Measurements from ENCODE around the gene ASZ1.
"Not testable (repeated sequence)": the region's sequence is repeated elsewhere in the genome, so short reads cannot be mapped to it uniquely, and the experiment has no call there.

ASZ1 gene

GRCh38 chr7:117468174-117468573 is 40.9 kb upstream of the ASZ1 start:
- Histone ChIP-seq H3K4me1 (ENCODE audit: control insufficient read depth, insufficient read depth, low read length) (no peaks in the 10 kb centered on the region), H3K27ac (ENCODE audit: extremely low read depth, low read depth, low read length) (no peak overlapping the region), H3K9me3 (ENCODE audit: control insufficient read depth, insufficient read depth, low read depth, low read length) (no peaks in the 10 kb centered on the region), H3K4me3 (ENCODE audit: low read depth, low read length) (no peak overlapping the region), H3K36me3 (ENCODE audit: control insufficient read depth in 2 of 2, insufficient read depth in 1 of 2, low read length in 2 of 2) (no peaks in the 10 kb centered on the region)
- TF ChIP-seq ZNF354C (tag by site-specific recombination; IDR thresholded peaks at IDR 0.05; ENCODE audit: borderline replicate concordance, low read depth) (no peak), TCF7L2 (IDR thresholded peaks at IDR 0.05; ENCODE audit: borderline replicate concordance, low read depth, low read length) (no peak)
- ChIA-PET POLR2A (no interaction called here), CTCF (interaction anchor here (0.6 to 0.7 kb wide), 2 partner anchors 9 to 268 kb away, joined by 4 to 6 read pairs; no protein-coding TSS in a partner anchor)

GRCh38 chr7:117460815-117461214 is 33.5 kb upstream of the ASZ1 start:
- H3K9me3 ChIP-seq (ENCODE audit: control insufficient read depth, insufficient read depth, low read depth, low read length); H3K36me3 ChIP-seq (ENCODE audit: control insufficient read depth in 2 of 2, insufficient read depth in 1 of 2, low read length in 2 of 2); H3K27ac ChIP-seq (ENCODE audit: extremely low read depth, low read depth, low read length); H3K4me3 ChIP-seq (ENCODE audit: low read depth, low read length); POLR2A ChIA-PET; H3K4me1 ChIP-seq (ENCODE audit: control insufficient read depth, insufficient read depth, low read length): not testable (repeated sequence)
- TF ChIP-seq ZNF146 (tag by site-specific recombination; IDR thresholded peaks at IDR 0.05), result peak; percentile 77
- CTCF ChIA-PET, result interaction anchor here (0.5 kb wide), 1 partner anchor 530 kb away, joined by 3 read pairs; no protein-coding TSS in a partner anchor

GRCh38 chr7:117459735-117460134 is 32.4 kb upstream of the ASZ1 start:
- TF ChIP-seq ZNF555 (tag by site-specific recombination; conservative IDR thresholded peaks at IDR 0.05), result no peak
- TF ChIP-seq ZNF398 (tag by site-specific recombination; IDR thresholded peaks at IDR 0.05), result no peak
- TF ChIP-seq ZNF138 (tag by site-specific recombination; IDR thresholded peaks at IDR 0.05; ENCODE audit: borderline replicate concordance), result no peak
- TF ChIP-seq EGR2 (tag by site-specific recombination; IDR thresholded peaks at IDR 0.05; ENCODE audit: low read depth), result no peak
- no peak for TF ChIP-seq ZNF174 (tag by site-specific recombination; IDR thresholded peaks at IDR 0.05)
- no peak for TF ChIP-seq ZNF48 (tag by site-specific recombination; IDR thresholded peaks at IDR 0.05)
- no peak for TF ChIP-seq ZNF449 (tag by site-specific recombination; IDR thresholded peaks at IDR 0.05)
- TF ChIP-seq ZNF394 (tag by site-specific recombination; IDR thresholded peaks at IDR 0.05; ENCODE audit: borderline replicate concordance), result no peak
- no peak for TF ChIP-seq ZBTB20 (tag by site-specific recombination; IDR thresholded peaks at IDR 0.05)
- no peak for TF ChIP-seq ZNF37A (tag by site-specific recombination; IDR thresholded peaks at IDR 0.05)
- TF ChIP-seq ZNF585B (tag by site-specific recombination; IDR thresholded peaks at IDR 0.05), result no peak
- TF ChIP-seq REST (tag by site-specific recombination; IDR thresholded peaks at IDR 0.05), result no peak
- TF ChIP-seq ZNF621 (tag by site-specific recombination; IDR thresholded peaks at IDR 0.05), result no peak
- no peak for TF ChIP-seq ZNF776 (tag by site-specific recombination; IDR thresholded peaks at IDR 0.05; ENCODE audit: borderline replicate concordance)
- TF ChIP-seq ZNF239 (tag by site-specific recombination; IDR thresholded peaks at IDR 0.05), result no peak
- ChIA-PET POLR2A (no interaction called here), CTCF (interaction anchor here (0.6 to 2.6 kb wide), 17 partner anchors 10 to 694 kb away, joined by 3 to 21 read pairs (median 3); no protein-coding TSS in a partner anchor)
- H3K27ac ChIP-seq (ENCODE audit: extremely low read depth, low read depth, low read length), result no peak overlapping the region
- no peaks in the 10 kb centered on the region for H3K9me3 ChIP-seq (ENCODE audit: control insufficient read depth, insufficient read depth, low read depth, low read length)
- H3K36me3 ChIP-seq (ENCODE audit: control insufficient read depth in 2 of 2, insufficient read depth in 1 of 2, low read length in 2 of 2), result no peaks in the 10 kb centered on the region
- H3K4me1 ChIP-seq (ENCODE audit: control insufficient read depth, insufficient read depth, low read length), result no peaks in the 10 kb centered on the region
- H3K4me3 ChIP-seq (ENCODE audit: low read depth, low read length), result no peak overlapping the region
